ENCODE measurements around the gene ZBTB22.

Gene ZBTB22

GRCh38 chr6:33273924-33274902, 43.3 kb downstream of the ZBTB22 start:
- H3K27ac ChIP-seq, result peak overlapping the region; percentile 93

GRCh38 chr6:33273129-33273923, 44.2 kb downstream of the ZBTB22 start:
- peak overlapping the region; percentile 93 for H3K27ac ChIP-seq
- TF ChIP-seq CTCF (IDR thresholded peaks at IDR 0.05), result no peak
- TF ChIP-seq ZFX (IDR thresholded peaks at IDR 0.05; ENCODE audit: borderline replicate concordance), result no peak

More at GRCh38 chr6:33273924-33274902, 43.3 kb downstream of the ZBTB22 start:
- TF ChIP-seq CTCF (IDR thresholded peaks at IDR 0.05), result no peak
- no peak for TF ChIP-seq ZFX (IDR thresholded peaks at IDR 0.05; ENCODE audit: borderline replicate concordance)

DNA sequence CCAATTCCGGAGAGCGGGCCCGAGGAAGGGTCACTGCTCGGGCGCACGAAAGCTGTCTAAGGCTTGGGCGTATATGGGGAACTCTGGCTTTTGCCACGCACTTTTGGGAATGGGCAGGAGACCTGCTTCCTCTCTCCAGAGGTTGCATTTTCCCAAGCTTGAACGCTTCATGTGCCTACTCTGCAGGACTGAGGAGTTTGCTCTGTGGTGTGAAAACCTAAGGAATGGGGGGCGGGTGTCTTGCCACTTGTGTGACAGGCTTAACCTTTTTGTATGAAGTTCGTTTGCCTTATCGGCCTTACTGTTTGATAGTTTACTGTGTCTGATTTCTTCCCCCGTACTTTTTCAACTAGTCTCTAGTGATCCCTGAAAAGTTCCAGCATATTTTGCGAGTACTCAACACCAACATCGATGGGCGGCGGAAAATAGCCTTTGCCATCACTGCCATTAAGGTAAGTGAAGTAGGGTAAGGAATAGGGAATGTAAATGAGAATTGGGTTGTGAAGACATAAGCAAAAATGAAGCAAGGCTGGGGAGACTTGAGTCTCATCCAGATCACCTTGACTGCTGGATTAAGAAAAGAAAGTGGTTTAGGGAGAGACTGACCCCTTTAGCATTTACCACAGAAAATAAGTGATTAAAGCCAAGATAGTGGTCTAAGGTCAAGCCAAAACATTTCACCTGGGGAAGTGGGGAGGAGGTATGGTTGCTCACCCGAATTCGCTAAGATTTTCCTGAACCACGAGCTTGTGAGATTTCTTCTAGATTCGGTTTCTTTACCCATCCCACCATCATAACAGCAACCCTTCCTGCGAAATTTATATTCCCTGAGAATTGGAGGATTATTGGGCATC, 45.0 kb downstream of the ZBTB22 start:
- TF ChIP-seq ZFX (IDR thresholded peaks at IDR 0.05; ENCODE audit: borderline replicate concordance) (no peak), CTCF (IDR thresholded peaks at IDR 0.05) (no peak)
- H3K27ac ChIP-seq, result peak overlapping the region; percentile 93

GRCh38 chr6:33271468-33272274, 45.9 kb downstream of the ZBTB22 start, which contains the start of the genes RPS18 and VPS52:
TSS of gene RPS18 (plus strand) at chr6:33272075. CDS start at chr6:33272120, 45 bp downstream.
TSS of gene VPS52 (minus strand) at chr6:33271876. CDS start at chr6:33271675, 201 bp downstream.
- no peak for TF ChIP-seq CTCF (IDR thresholded peaks at IDR 0.05)
- H3K27ac ChIP-seq, result peak within 1 kb of the TSS; percentile 93

GRCh38 chr6:33271117-33271467, 46.5 kb downstream of the ZBTB22 start:
- peak overlapping the region; percentile 93 for H3K27ac ChIP-seq
- TF ChIP-seq CTCF (IDR thresholded peaks at IDR 0.05) (no peak), ZFX (IDR thresholded peaks at IDR 0.05; ENCODE audit: borderline replicate concordance) (no peak)

Data from 22Rv1 (cell line).